NB4 (cell line): Measurements from ENCODE around the gene MRPL16.

Source experiments
- CTCF ChIP-seq: IDR thresholded peaks from one replicate; pipeline ENCODE4 v1.5.1; 2012; ENCODE audit warnings: low read depth, low read length
- POLR2A ChIP-seq: IDR thresholded peaks from 2 replicates; pipeline ENCODE4 v1.6.1; 2011; ENCODE audit warnings: mild to moderate bottlenecking; ENCODE audit not compliant: insufficient read length; ENCODE audit errors: extremely low read depth

GRCh38 chr11:59777104-59777503 is 33.5 kb downstream of the MRPL16 start:
- TF ChIP-seq CTCF: no peak
- no peak for TF ChIP-seq POLR2A
